ENCODE measurements around the gene KCNQ4. TPM values are rescaled to one million over a fixed set of nuclear protein-coding genes. Genes with fewer than 3 reads are reported as not detected.

Gene KCNQ4
- total RNA-seq, 3 donors from 2014 or later (not counting 1 experiment from before 2014, with no cell fraction given) = 0.14 to 0.45 (median 0.35) TPM

DNA sequence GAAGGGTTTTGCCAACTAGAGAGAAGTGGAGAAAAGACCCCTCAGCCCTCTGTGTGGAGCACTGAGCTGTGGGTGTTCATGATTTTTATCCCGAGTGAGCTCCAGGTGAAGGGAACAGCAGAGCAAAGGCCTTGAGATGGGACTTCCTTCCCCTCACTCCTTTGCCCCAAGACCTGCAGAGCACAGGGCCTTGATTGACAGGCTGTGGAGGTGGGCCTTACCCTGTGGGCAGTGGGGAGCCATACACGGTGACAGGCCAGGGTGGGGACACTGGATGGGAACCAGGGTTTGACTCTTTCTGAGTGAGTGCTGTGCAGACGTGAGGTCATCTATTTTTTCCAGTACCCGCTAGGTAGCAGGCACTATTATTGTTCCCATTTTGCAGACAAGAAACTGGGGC is 10.5 kb downstream of the KCNQ4 start:
- ATAC-seq (no peak), DNase-seq (no peak)
- H3K9me3 ChIP-seq (ENCODE audit: control insufficient read depth, insufficient read depth, low read length) = no peaks in the 10 kb centered on the region
- H3K27me3 Mint-ChIP-seq (ENCODE audit: low read depth in 2 of 2) = peaks cover 0 to 7% of the 10 kb centered on the region in 2 donors
- 92% methylated on average over 4 of the region's 4 CpGs for WGBS (ENCODE audit: insufficient coverage)
- no peaks in the 10 kb centered on the region for H3K36me3 Mint-ChIP-seq
- H3K4me1 Mint-ChIP-seq = peaks cover 0 to 4% of the 10 kb centered on the region in 2 donors
- TF ChIP-seq, protein P1, sequence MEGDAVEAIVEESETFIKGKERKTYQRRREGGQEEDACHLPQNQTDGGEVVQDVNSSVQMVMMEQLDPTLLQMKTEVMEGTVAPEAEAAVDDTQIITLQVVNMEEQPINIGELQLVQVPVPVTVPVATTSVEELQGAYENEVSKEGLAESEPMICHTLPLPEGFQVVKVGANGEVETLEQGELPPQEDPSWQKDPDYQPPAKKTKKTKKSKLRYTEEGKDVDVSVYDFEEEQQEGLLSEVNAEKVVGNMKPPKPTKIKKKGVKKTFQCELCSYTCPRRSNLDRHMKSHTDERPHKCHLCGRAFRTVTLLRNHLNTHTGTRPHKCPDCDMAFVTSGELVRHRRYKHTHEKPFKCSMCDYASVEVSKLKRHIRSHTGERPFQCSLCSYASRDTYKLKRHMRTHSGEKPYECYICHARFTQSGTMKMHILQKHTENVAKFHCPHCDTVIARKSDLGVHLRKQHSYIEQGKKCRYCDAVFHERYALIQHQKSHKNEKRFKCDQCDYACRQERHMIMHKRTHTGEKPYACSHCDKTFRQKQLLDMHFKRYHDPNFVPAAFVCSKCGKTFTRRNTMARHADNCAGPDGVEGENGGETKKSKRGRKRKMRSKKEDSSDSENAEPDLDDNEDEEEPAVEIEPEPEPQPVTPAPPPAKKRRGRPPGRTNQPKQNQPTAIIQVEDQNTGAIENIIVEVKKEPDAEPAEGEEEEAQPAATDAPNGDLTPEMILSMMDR (IDR thresholded peaks at IDR 0.05) = no peak
- no peaks in the 10 kb centered on the region for H3K4me1 ChIP-seq (ENCODE audit: control insufficient read depth, insufficient read depth, low read length)
- no peak overlapping the region for H3K4me3 Mint-ChIP-seq
- no peaks in the 10 kb centered on the region for H3K27me3 ChIP-seq (ENCODE audit: control insufficient read depth, insufficient read depth, low read length)
- H3K27ac Mint-ChIP-seq = no peak overlapping the region
- intact Hi-C loops (cut with micrococcal nuclease) = no loop called here
- no peaks in the 10 kb centered on the region for H3K36me3 ChIP-seq (ENCODE audit: control insufficient read depth, insufficient read depth, low read length)
- no peak overlapping the region for H3K27ac ChIP-seq (ENCODE audit: low read length)
- no peak overlapping the region for H3K4me3 ChIP-seq (ENCODE audit: low read length)
- no peaks in the 10 kb centered on the region for H3K9me3 Mint-ChIP-seq

DNA sequence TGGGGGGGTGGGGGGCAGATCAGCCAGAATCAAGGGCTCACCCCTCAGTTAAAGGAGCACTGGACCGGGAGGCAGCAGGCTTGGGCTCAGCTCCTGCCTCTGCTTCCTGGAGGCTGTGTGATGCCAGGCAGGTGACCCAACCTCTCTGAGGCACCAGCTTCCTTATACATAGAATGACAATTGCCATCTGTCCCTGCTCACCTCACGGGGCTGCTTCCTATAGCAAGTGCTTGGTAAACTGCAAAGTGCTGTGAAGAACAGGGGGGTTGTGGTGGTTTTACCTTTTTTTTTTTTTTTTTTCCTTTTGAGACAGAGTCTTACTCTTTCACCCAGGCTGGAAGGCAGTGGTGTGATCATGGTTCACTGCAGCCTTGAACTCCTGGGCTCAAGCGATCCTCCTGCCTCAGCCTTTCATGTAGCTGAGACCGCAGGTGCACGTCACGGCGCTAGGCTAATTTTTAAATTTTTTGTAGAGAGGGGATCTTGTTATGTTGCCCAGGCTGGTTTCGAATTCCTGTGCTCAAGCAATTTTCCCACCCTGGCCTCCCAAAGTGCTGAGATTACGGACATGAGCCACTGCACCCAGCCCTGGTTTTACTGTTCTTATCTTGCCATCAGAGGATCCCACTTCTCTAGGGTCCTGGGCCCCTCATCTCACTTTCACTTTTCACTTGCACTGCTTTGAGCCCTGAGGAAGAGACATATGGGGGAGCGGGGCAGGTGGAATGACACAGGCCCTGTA is 11.6 kb downstream of the KCNQ4 start:
- TF ChIP-seq, protein P1 (IDR thresholded peaks at IDR 0.05) = no peak
- H3K27me3 Mint-ChIP-seq (ENCODE audit: low read depth in 2 of 2) = peaks cover 0 to 5% of the 10 kb centered on the region in 2 donors
- H3K9me3 Mint-ChIP-seq = no peaks in the 10 kb centered on the region
- no peak overlapping the region for H3K4me3 Mint-ChIP-seq
- Histone ChIP-seq H3K4me1 (ENCODE audit: control insufficient read depth, insufficient read depth, low read length) (no peaks in the 10 kb centered on the region), H3K36me3 (ENCODE audit: control insufficient read depth, insufficient read depth, low read length) (no peaks in the 10 kb centered on the region), H3K4me3 (ENCODE audit: low read length) (no peak overlapping the region), H3K9me3 (ENCODE audit: control insufficient read depth, insufficient read depth, low read length) (no peaks in the 10 kb centered on the region), H3K27ac (ENCODE audit: low read length) (no peak overlapping the region), H3K27me3 (ENCODE audit: control insufficient read depth, insufficient read depth, low read length) (no peaks in the 10 kb centered on the region)
- no peaks in the 10 kb centered on the region for H3K36me3 Mint-ChIP-seq
- WGBS (ENCODE audit: insufficient coverage) = 72% methylated on average over 9 of the region's 10 CpGs
- H3K4me1 Mint-ChIP-seq = peaks cover 0 to 4% of the 10 kb centered on the region in 2 donors
- H3K27ac Mint-ChIP-seq = no peak overlapping the region
- peak in 1 of 2 donors; percentile 58 for DNase-seq
- intact Hi-C loops (cut with micrococcal nuclease) = no loop called here
- no peak for ATAC-seq

DNA sequence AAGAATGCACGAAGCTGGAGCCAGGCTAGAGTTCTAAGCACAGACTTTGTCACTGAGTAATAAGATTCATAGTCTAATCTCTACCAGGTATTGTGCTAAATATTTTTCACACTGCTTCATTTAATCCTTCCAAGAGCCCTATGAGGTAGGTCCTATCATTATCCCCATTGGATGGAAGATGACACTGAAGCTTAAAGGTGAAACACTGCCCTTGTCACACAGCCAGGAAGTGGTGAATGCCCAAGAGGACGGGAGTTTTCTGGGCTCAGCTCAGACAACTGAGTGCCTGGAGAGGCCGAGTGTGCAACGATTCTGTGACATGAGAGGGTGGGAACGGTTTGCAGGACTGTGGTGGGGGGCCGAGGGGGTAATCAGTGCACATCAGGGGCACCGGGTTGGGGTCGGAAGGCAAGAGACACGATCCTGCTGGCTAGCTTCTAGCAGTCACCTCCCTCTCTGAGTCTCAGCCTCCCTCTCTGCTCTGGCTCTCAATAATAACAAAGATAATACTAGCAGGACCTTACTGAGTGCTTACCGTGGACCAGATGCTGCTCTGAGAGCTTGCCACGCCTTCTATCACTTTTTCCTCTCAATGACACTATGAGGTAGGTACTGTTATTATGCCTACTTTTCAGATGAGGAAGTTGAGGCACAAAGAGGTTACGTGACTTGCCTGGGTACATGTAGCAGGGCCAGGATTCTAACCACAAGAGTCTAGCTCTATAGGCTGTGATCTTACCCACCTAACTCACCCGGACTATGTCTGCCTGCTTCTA is 12.4 kb downstream of the KCNQ4 start:
- Histone ChIP-seq H3K9me3 (ENCODE audit: control insufficient read depth, insufficient read depth, low read length) (no peaks in the 10 kb centered on the region), H3K27ac (ENCODE audit: low read length) (no peak overlapping the region), H3K27me3 (ENCODE audit: control insufficient read depth, insufficient read depth, low read length) (no peaks in the 10 kb centered on the region), H3K36me3 (ENCODE audit: control insufficient read depth, insufficient read depth, low read length) (no peaks in the 10 kb centered on the region), H3K4me3 (ENCODE audit: low read length) (no peak overlapping the region), H3K4me1 (ENCODE audit: control insufficient read depth, insufficient read depth, low read length) (peaks cover 4% of the 10 kb centered on the region)
- TF ChIP-seq, protein P1 (IDR thresholded peaks at IDR 0.05) = no peak
- 61% methylated on average over 12 of the region's 13 CpGs for WGBS (ENCODE audit: insufficient coverage)
- Mint-ChIP-seq H3K4me3 (no peak overlapping the region), H3K4me1 (peaks cover 6 to 10% of the 10 kb centered on the region in 2 donors), H3K27ac (no peak overlapping the region), H3K36me3 (no peaks in the 10 kb centered on the region), H3K9me3 (no peaks in the 10 kb centered on the region), H3K27me3 (ENCODE audit: low read depth in 2 of 2) (peaks cover 0 to 5% of the 10 kb centered on the region in 2 donors)
- ATAC-seq (no peak), DNase-seq (peak in 1 of 2 donors; percentile 45)
- intact Hi-C loops (cut with micrococcal nuclease) = no loop called here

Data from natural killer cell (primary cell).